Stimulated activated CD4-positive, alpha-beta T cell treated with anti-CD3 and anti-CD28 coated beads, TNF-alpha, amount 100 ng/mL, for 24 hours (primary cell): ENCODE results near the gene PRKAR1B.

Source experiments
- DNase-seq, 3 experiments: peaks; one replicate each; pipeline ENCODE4 v3.0.0-alpha.2; 2020; ENCODE audit warnings: low read depth in 3 of 3

The PRKAR1B gene

GRCh38 chr7:572416-573268, 154.4 kb downstream of the PRKAR1B start:
- DNase-seq: no peak

- no peak for DNase-seq
Measured at GRCh38 chr7:571718-572415, 155.2 kb downstream of the PRKAR1B start.

DNA sequence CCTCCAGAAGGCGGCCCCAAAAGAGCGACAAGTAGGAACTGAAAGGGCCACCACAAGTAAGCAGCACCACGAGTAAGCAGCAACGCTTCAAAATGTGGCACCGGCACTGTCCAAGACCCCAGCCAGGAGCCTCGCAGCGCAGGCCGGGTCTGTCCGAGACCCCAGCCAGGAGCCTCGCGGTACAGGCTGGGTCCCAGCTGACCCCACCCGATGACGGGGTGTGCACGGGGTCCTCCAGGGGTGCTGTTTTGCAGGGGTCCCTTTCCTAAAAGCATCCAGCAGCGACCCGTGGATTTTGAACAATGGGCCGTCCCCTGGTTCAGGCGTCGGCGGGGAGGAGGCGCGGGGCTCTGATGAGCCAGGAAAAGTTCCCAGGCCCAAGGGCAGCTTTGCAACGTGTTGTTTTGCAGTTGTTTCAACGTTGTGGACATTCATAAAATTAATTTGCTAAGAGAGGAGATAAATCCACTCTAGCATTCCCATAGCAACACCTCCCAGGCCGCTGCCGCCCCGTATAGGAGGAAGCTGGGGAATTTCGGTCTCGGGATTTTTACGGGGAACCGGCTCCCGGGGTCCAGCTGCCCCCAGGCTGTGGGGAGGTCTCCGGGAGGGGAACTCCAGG, 155.9 kb downstream of the PRKAR1B start:
- no peak for DNase-seq

- DNase-seq: no peak
Measured at GRCh38 chr7:570801-571070, 156.3 kb downstream of the PRKAR1B start.

- no peak for DNase-seq
Measured at GRCh38 chr7:569996-570800, 156.9 kb downstream of the PRKAR1B start.

DNA sequence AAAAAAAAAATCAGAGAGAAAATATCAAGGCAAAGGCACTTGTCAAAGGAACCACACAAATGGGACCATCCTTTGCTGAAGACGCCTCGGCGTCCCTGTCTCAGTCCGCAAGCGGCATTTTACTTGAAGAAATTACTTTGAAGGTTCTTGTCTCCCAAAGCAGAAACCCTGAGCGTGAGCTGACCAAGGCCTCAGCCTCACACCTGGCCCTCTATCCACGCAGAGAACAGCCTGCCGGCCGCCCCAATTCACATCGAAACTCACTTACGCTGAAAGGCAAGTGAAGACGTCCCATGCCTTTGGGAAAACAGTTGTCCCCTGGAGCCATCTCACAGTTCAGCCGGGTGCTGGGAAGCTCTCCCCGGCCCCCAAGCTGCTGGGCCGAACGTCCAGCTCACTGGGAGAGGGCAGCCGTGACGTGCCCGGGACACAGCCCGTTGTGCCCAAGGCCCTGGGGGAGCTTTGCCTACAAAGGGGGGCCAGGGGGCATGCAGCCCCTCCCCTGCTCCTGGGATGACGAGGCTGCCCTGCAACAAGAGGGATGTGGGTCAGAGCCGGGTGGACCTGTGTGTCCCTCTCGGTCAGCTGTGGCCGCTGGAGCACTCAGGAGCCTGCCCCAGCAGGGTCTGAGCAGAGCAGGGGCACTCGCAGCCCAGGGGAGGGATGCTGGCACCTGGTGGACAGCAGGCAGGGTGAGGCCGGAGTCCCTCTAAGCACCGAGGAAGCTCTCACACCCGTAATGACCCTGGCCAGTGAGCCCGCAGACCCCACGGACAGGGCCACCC, 157.8 kb downstream of the PRKAR1B start:
- DNase-seq: no peak

DNA sequence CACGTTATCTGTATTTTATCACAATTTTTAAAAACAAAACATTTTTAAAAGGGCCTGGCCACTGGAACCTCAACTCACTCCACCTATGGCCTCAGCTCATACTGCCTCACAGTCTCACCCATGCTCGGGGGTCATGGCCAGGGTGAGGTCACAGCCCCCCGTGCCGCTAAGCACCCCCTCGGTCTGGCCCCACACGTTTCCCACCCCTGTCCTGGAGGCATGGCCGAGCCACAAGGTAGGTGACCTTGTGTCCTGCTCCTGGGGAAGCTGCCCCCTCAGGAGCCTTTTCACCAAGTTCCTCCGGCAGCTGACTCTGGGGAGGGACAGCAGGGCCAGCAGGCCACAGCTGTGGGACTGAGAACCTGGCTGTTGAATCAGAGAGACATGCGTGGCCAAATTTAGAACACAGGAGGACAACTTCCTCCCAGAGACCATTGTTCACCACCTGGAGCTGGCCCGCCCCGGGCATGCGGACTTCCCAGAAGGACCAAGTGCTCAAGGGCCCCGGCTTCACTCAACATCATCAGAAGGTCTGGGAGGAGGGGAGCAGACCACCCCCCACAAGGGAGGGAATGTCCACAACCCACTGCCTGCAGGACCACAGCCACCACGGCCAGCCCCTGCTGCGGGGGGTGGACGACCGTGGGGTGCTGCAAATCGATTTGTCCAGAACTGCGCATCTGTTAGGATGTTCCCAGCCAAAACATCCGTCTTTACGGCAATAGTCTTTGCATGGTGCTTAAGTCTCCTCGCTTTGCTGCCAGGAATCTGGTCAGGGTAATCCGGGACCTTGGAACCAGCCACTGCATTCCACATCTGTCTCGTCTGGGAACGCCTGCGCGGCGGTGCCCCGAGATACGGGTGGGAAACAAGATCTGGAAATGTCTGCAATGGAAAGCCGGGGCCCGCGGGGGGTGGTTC, 158.8 kb downstream of the PRKAR1B start:
- DNase-seq: no peak

DNA sequence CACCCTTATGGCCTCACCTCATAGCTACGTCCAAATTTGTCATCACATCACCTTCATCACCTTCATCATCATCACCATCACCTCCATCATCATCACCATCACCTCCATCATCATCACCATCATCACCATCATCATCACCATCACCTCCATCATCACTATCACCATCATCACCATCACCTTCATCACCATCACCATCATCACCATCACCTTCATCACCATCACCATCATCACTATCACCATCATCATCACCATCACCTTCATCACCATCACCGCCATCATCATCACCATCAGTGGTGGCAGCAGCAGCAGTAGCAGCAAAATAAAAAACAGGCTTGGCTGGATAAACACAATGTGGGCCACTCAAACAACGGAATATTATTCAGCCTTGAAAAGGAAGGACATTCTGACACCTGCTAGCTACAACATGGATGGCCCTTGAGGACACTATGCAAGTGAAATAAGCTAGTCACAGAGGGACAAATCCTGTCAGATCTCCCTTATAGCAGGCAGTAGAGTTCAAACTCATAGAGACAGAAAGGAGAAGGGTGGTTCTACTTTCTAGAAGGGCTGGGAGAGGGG, 159.7 kb downstream of the PRKAR1B start:
- DNase-seq: no peak

DNA sequence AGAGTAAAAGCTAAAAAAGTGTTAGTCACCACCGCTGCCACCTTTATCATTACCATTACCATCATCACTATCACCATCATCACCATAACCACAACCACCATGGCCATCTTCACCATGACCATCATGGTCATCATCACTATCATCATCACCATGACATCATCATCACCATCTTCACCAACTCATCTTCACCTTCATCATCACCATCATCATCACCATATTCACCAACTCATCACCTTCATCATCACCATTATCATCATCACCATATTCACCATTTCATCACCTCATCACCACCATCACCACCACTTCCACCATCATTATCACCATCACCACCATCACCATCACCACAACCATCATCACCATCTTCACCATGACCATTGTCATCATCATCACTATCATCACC, 161.0 kb downstream of the PRKAR1B start:
- no peak for DNase-seq

- no peak for DNase-seq
Measured at GRCh38 chr7:564176-564865, 162.8 kb downstream of the PRKAR1B start.

- DNase-seq: no peak
Measured at GRCh38 chr7:563629-564170, 163.4 kb downstream of the PRKAR1B start.

GRCh38 chr7:562789-563628, 164.1 kb downstream of the PRKAR1B start:
- DNase-seq: no peak

GRCh38 chr7:562374-562675, 164.8 kb downstream of the PRKAR1B start:
- no peak for DNase-seq

GRCh38 chr7:561631-562373, 165.3 kb downstream of the PRKAR1B start:
- no peak for DNase-seq

GRCh38 chr7:560966-561630, 166.0 kb downstream of the PRKAR1B start:
- no peak for DNase-seq

DNA sequence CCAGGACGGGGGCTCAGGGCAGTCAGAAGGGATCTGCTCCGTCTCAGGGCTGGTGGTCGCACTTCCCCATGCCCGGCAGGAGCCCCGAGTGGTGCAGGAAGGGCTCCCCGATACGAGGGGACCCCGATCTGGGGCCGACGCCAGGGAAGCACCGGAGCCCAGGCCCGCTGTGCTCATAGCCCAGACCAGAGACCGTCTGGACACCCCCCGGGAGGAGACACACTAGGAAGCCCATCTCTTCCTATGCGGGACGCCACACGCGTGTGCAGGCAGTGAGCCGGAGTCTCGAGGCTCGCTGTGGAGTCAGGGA, 167.7 kb downstream of the PRKAR1B start:
- no peak for DNase-seq

GRCh38 chr7:557558-557881, 169.6 kb downstream of the PRKAR1B start:
- no peak for DNase-seq
